Activated naive CD4-positive, alpha-beta T cell treated with anti-CD3 and anti-CD28 coated beads, Interleukin-2, amount 10 ng/mL, durations not matched to agents 7 days and 5 days (primary cell): ENCODE measurements around the gene SH3RF2.
"Not testable (repeated sequence)": the region's sequence is repeated elsewhere in the genome, so short reads cannot be mapped to it uniquely, and the experiment has no call there.

Source experiments
- CTCF ChIA-PET: fragments of 350-600 bp; sonication (Branson Sonifier 250); formaldehyde crosslinking; loops from one replicate; lab custom pipeline; 2021; ENCODE audit warnings: antibody characterized with exemption; lab: Charles Lee
- DNase-seq: peaks from one replicate; pipeline ENCODE4 v3.0.0-alpha.2; 2020
- H3K27ac Mint-ChIP-seq: one replicate; pipeline ENCODE4 v1.8.0; 2021; ENCODE audit warnings: mild to moderate bottlenecking, moderate library complexity, mixed read lengths
- H3K27me3 Mint-ChIP-seq: one replicate; pipeline ENCODE4 v1.8.0; 2021; ENCODE audit warnings: mild to moderate bottlenecking, mixed read lengths
- H3K36me3 Mint-ChIP-seq: one replicate; pipeline ENCODE4 v1.8.0; 2021; ENCODE audit warnings: mixed read lengths
- H3K4me1 Mint-ChIP-seq: one replicate; pipeline ENCODE4 v1.8.0; 2021; ENCODE audit warnings: mixed read lengths
- H3K4me3 Mint-ChIP-seq: one replicate; pipeline ENCODE4 v1.8.0; 2021; ENCODE audit warnings: mild to moderate bottlenecking, moderate library complexity, mixed read lengths
- H3K9me3 Mint-ChIP-seq: one replicate; pipeline ENCODE4 v1.8.0; 2021; ENCODE audit warnings: mixed read lengths

SH3RF2 gene

DNA sequence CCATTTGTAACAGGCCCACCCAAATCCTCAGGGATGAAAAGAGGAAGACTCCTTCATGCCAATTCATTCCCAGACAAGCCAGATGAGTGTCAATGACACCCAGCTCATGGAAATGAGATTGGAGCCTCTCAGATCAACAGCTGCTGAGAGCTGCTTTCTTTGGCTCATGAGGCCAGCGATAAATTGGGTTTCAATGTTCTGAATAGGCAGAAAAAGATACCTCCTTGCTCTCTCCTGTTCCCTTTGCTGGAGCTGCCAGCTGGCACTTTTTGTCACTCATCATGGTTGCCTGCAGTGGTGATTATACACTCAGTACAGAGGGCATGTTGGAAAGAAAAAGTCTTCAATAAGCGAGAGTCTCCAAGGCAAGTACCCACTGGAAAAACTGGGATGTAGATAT, 47.1 kb downstream of the SH3RF2 start:
- no peaks in the 10 kb centered on the region for H3K9me3 Mint-ChIP-seq
- CTCF ChIA-PET: no interaction called here
- H3K4me3 Mint-ChIP-seq: no peak overlapping the region
- H3K27me3 Mint-ChIP-seq: no peaks in the 10 kb centered on the region
- H3K4me1 Mint-ChIP-seq: no peaks in the 10 kb centered on the region
- no peak for DNase-seq
- no peak overlapping the region for H3K27ac Mint-ChIP-seq
- H3K36me3 Mint-ChIP-seq: no peaks in the 10 kb centered on the region

DNA sequence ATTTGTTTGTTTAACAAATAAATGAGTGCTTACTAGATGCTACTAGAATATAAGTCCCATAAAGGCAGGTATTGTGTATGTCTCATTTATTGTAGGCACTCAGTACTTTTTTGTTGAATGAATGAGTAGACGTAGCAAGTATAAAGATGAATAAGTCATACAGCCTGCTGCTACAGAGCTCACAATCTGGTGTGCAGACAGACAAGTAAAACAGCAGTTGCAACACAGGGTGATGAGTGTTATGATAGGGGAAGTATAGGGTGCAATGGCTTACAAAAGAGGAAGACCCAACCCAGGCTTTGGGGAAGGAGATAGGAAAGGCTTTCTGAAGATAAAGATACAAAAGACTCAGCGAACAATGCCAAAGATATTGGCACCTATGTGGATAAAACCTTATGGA, 47.7 kb downstream of the SH3RF2 start:
- no peak for DNase-seq
- H3K36me3 Mint-ChIP-seq: no peaks in the 10 kb centered on the region
- H3K9me3 Mint-ChIP-seq: no peaks in the 10 kb centered on the region
- no peaks in the 10 kb centered on the region for H3K4me1 Mint-ChIP-seq
- no peak overlapping the region for H3K27ac Mint-ChIP-seq
- H3K27me3 Mint-ChIP-seq: no peaks in the 10 kb centered on the region
- CTCF ChIA-PET: no interaction called here
- no peak overlapping the region for H3K4me3 Mint-ChIP-seq

DNA sequence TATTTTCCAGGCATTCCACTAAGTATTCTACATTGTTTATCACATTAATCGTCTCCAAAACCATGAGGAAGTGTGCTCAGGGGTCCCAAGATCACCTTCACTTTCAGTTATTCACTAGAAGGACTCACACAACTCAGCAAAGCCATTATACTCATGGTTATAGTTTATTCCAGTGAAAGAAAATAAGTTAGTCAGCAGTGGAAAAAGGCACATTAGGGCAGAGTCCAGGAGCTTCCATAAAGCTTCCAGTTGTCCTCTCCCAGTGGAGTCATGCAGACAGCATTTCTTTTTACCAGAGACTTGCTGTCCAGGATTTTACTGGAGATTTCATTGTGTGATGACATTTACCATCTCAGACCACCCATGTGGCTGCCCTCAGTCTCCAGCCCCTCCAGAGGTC, 51.5 kb downstream of the SH3RF2 start:
- Mint-ChIP-seq H3K4me3 (no peak overlapping the region), H3K36me3 (no peaks in the 10 kb centered on the region), H3K27me3 (peaks cover 3% of the 10 kb centered on the region), H3K9me3 (peaks cover 5% of the 10 kb centered on the region), H3K4me1 (no peaks in the 10 kb centered on the region), H3K27ac (no peak overlapping the region)
- DNase-seq: no peak
- CTCF ChIA-PET: no interaction called here

DNA sequence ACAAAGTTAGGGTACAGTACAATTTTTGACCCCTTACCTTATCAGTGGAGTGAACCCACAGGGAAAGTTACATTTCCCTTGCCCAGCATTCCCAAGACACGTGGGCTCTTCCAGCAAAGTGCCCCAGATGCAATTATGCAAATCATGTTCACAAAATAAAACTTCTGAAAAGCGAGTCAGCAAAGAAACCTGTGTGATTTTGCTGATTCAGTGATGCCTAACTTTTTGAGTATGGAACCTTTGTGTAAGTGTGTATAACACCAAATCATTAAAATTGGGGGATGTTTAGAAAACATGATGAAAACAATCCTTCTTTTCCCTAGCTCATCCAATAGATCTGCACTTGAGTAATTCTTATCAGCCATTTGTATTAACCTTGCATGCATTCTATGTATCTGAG, 52.6 kb downstream of the SH3RF2 start:
- peaks cover 3% of the 10 kb centered on the region for H3K27me3 Mint-ChIP-seq
- no peak overlapping the region for H3K27ac Mint-ChIP-seq
- no peaks in the 10 kb centered on the region for H3K4me1 Mint-ChIP-seq
- no peaks in the 10 kb centered on the region for H3K36me3 Mint-ChIP-seq
- H3K4me3 Mint-ChIP-seq: no peak overlapping the region
- CTCF ChIA-PET: no interaction called here
- H3K9me3 Mint-ChIP-seq: peaks cover 6% of the 10 kb centered on the region
- DNase-seq: no peak

DNA sequence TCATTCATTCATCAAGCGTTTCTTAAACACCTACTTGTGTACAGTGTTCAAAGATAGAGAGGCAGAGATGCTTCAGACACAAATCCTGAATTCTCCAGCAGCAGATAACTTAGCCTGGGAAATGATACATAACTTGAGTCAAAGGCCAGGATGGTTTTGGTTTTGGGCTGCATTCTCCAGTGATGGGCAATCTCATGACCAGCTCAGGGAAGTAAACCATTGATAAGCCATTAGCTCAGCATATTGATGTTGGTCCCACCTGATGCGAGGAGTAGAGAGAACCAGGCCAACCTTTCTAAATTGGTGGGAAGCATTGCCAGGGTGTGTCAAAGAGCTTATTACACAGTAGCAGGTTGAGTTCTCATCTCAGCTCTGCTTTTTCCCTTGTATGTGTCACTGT, 53.0 kb downstream of the SH3RF2 start:
- Mint-ChIP-seq H3K27me3 (peaks cover 3% of the 10 kb centered on the region), H3K27ac (no peak overlapping the region), H3K4me3 (no peak overlapping the region), H3K36me3 (no peaks in the 10 kb centered on the region), H3K4me1 (no peaks in the 10 kb centered on the region), H3K9me3 (peaks cover 7% of the 10 kb centered on the region)
- no peak for DNase-seq
- CTCF ChIA-PET: no interaction called here

DNA sequence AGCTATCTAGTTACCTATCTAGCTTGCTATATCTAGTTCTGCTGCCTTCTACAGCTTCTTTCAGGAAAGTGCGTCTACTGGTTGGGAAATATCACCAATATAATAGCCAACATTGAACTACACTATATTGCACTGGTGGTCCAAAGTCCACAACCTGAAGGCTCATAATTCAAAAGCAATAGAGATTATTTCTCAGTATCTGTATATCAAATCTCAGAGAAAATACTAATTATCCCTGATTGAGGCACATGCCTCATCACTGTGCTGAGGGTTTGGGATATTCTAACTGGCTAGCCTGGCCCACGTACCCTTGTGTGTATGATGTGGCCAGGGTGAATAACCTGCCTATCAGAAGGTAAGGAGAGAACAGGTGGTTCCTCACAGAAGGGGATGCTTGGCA, 53.8 kb downstream of the SH3RF2 start:
- Mint-ChIP-seq H3K4me1 (no peaks in the 10 kb centered on the region), H3K9me3 (peaks cover 7% of the 10 kb centered on the region), H3K27me3 (peaks cover 3% of the 10 kb centered on the region), H3K27ac (no peak overlapping the region), H3K36me3 (no peaks in the 10 kb centered on the region), H3K4me3 (no peak overlapping the region)
- CTCF ChIA-PET: no interaction called here
- no peak for DNase-seq

DNA sequence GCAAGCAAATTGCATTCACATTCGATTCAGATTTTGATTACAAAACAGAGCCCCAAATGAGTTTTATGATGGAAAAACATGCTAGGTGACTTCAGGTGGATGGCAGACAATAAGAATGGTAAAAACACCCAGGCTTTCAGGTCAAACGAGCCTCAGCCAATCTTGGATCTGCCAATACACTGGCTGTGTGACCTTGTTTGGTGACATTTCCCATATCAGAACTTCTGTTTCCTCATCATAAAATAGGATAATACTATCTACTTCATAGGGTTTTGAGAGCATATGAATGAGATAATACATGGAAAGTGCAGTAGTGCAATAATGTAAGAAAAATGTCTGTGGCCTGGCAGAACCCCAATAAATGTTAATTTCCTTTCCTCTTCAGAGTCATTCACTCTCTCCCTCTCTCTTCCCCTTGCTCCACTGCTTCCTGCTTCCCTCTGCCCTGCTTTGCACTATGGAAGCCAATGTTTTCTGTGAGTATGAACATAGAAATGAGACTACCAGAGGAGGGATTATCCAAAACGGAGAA, 54.7 kb downstream of the SH3RF2 start:
- Mint-ChIP-seq H3K36me3 (no peaks in the 10 kb centered on the region), H3K4me1 (no peaks in the 10 kb centered on the region), H3K9me3 (peaks cover 7% of the 10 kb centered on the region), H3K27me3 (peaks cover 3% of the 10 kb centered on the region), H3K4me3 (no peak overlapping the region), H3K27ac (no peak overlapping the region)
- no peak for DNase-seq
- CTCF ChIA-PET: no interaction called here

DNA sequence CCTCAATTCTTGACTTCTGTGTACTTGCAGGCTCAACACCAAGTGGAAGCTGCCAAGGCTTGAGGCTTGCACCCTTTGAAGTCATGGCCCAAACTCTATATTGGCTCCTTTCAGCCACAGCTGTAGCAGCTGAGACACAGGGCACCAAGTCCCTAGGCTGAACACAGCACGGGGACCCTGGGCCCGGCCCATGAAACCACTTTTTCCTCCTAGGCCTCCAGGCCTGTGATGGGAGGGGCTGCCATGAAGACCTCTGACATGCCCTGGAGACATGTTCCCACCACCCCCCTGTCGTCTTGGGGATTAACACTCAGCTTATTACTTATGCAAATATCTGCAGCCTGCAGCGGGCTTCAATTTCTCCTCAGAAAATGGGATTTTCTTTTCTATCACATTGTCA, 57.2 kb downstream of the SH3RF2 start:
- H3K36me3 Mint-ChIP-seq, DNase-seq, CTCF ChIA-PET, H3K27me3 Mint-ChIP-seq, H3K4me1 Mint-ChIP-seq, H3K4me3 Mint-ChIP-seq, H3K27ac Mint-ChIP-seq, H3K9me3 Mint-ChIP-seq: not testable (repeated sequence)

DNA sequence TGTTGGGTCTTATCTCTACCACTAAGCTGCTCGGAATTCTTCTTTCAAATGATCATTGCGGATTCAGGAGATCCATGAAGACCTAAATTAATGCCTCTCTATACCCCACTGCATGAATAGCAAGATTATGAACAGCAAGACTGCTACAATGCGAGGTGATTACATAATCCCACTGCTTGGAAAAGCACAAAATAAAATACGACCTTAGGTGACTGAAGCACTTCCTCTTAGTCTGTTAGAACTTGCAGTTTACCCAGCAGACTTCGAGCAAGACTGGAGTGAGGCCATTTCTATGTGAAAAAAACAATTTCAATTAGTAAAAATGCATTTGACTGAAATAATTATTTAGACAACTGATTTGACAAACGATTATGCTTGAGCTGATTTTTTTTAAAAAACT, 59.8 kb downstream of the SH3RF2 start:
- H3K4me3 Mint-ChIP-seq: no peak overlapping the region
- H3K4me1 Mint-ChIP-seq: no peaks in the 10 kb centered on the region
- H3K9me3 Mint-ChIP-seq: peaks cover 7% of the 10 kb centered on the region
- CTCF ChIA-PET: no interaction called here
- H3K36me3 Mint-ChIP-seq: no peaks in the 10 kb centered on the region
- DNase-seq: no peak
- no peak overlapping the region for H3K27ac Mint-ChIP-seq
- peaks cover 3% of the 10 kb centered on the region for H3K27me3 Mint-ChIP-seq

DNA sequence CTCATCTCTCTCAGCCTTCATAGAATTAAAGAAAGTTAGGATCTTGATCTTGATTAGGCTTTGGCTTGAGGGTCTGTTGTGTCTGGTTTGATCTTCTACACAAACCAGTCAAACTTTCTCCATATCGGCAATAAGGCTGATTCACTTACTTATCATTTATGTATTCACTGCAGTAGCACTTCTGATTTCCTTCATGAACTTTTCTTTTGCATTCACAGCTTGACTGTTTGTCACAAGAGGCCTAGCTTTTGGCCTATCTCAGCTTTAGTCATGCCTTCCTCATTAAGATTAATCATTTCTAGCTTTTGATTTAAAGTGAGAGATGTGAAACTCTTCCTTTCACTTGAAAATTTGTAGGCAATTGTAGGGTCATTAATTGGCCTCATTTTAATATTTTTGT, 62.8 kb downstream of the SH3RF2 start:
- Mint-ChIP-seq H3K36me3 (no peaks in the 10 kb centered on the region), H3K27me3 (no peaks in the 10 kb centered on the region), H3K4me3 (no peak overlapping the region), H3K9me3 (no peaks in the 10 kb centered on the region), H3K27ac (no peak overlapping the region), H3K4me1 (no peaks in the 10 kb centered on the region)
- DNase-seq: no peak
- CTCF ChIA-PET: no interaction called here

DNA sequence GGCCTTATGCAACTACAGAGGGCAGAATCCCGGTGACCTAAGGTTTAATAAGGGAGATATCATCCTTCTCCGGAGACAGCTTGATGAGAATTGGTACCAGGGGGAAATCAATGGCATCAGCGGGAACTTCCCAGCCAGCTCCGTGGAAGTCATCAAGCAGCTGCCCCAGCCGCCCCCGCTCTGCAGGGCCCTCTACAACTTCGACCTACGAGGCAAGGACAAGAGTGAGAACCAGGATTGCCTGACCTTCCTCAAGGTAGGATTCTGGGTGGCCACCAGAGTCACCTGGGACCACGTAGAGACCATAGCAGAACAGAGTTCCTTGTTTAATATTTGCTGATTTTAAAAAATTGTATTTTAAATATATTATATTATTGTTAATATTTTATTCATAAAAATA, 63.7 kb downstream of the SH3RF2 start:
- no peaks in the 10 kb centered on the region for H3K36me3 Mint-ChIP-seq
- no peak overlapping the region for H3K27ac Mint-ChIP-seq
- no peak for DNase-seq
- H3K9me3 Mint-ChIP-seq: no peaks in the 10 kb centered on the region
- no peaks in the 10 kb centered on the region for H3K4me1 Mint-ChIP-seq
- H3K4me3 Mint-ChIP-seq: no peak overlapping the region
- no peaks in the 10 kb centered on the region for H3K27me3 Mint-ChIP-seq
- CTCF ChIA-PET: no interaction called here

DNA sequence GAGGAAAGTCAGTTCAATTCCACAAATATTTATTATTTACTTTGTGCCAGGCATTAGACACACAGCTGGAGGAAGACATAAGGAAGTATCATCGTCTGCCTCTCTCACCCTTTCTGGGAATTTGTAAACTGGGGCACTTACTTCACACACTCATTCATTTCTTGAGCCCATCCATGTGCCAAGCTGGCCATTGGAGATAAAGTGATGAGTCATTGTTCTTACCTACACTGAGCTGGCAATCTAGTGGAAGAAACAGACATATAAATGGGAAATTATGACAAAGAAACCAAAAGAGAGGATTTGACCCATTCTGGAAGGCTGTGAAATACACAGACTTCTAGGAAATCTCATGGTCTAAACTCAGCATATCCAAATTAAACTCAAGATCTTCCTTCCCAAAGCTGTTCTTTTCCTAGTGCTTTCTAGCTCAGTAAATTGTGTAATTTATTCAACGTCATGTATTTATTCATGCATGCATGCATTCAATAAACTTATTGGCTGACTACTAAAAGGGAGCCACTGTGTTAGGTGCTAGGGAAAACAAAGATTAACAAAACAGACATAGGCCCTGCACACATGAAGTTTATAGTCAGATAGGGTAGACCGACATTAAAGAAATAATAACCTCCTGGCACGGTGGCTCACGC, 65.3 kb downstream of the SH3RF2 start:
- H3K9me3 Mint-ChIP-seq: no peaks in the 10 kb centered on the region
- CTCF ChIA-PET: no interaction called here
- H3K36me3 Mint-ChIP-seq: no peaks in the 10 kb centered on the region
- DNase-seq: no peak
- no peaks in the 10 kb centered on the region for H3K4me1 Mint-ChIP-seq
- no peak overlapping the region for H3K4me3 Mint-ChIP-seq
- H3K27me3 Mint-ChIP-seq: no peaks in the 10 kb centered on the region
- no peak overlapping the region for H3K27ac Mint-ChIP-seq

DNA sequence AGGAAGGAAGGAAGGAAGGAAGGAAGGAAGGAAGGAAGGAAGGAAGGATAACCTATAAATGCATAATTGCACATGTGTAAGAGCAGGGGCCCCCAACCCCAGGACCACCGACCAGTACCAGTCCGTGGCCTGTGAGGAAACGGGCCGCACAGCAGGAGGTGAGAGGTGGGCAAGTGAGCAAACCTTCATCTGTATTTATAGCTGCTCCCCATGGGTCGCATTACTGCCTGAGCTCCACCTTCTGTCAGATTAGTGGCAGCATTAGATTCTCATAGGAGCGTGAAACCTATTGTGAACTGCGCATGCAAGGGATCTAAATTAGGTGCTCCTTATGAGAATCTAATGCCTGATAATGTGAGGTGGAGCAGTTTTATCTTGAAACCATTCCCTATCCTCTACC, 66.1 kb downstream of the SH3RF2 start:
- H3K27me3 Mint-ChIP-seq: no peaks in the 10 kb centered on the region
- CTCF ChIA-PET: no interaction called here

DNA sequence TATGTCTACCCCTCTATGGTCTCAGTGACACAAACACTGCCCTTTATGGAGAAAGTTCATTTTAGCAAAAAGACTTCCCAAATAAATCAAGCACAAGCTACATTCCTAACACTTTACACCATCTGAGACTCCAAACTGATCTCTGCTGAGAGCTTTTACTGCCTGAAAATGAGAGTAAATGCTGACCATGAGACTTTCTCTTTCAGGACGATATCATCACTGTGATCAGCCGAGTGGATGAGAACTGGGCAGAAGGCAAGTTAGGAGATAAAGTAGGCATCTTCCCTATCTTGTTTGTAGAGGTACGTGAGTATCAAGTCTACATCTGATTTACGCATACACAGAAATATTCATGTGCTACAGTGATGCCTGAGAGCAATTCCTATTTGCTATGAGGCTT, 67.5 kb downstream of the SH3RF2 start:
- CTCF ChIA-PET: no interaction called here
- H3K4me3 Mint-ChIP-seq: no peak overlapping the region
- H3K4me1 Mint-ChIP-seq: no peaks in the 10 kb centered on the region
- H3K36me3 Mint-ChIP-seq: no peaks in the 10 kb centered on the region
- no peaks in the 10 kb centered on the region for H3K27me3 Mint-ChIP-seq
- DNase-seq: no peak
- H3K27ac Mint-ChIP-seq: no peak overlapping the region
- no peaks in the 10 kb centered on the region for H3K9me3 Mint-ChIP-seq

More for the DNA sequence above, 66.1 kb downstream of the SH3RF2 start:
- H3K9me3 Mint-ChIP-seq: no peaks in the 10 kb centered on the region
- no peak for DNase-seq
- H3K4me3 Mint-ChIP-seq: no peak overlapping the region
- H3K27ac Mint-ChIP-seq: no peak overlapping the region
- H3K4me1 Mint-ChIP-seq: no peaks in the 10 kb centered on the region
- no peaks in the 10 kb centered on the region for H3K36me3 Mint-ChIP-seq

DNA sequence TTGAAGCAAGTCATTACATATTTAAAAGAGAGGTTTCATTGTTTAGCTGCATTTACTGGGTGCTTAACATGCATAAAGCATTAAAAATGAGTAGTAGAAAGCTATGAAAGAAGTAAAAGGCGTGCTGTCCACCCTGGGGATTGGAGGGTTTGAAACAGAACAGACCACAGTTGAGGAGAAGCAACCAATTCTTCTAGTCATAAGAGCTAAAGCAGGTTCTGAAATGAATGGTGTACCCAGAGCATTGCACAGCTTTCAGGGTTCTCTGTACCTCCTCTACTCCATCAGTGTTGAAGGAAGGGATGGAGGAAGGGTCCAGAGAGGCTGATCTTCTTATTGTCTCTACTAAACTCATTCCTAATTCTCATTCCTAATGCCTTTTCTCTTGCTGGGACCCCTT, 68.9 kb downstream of the SH3RF2 start:
- Mint-ChIP-seq H3K27me3 (no peaks in the 10 kb centered on the region), H3K4me3 (no peak overlapping the region), H3K36me3 (no peaks in the 10 kb centered on the region), H3K4me1 (no peaks in the 10 kb centered on the region), H3K9me3 (no peaks in the 10 kb centered on the region), H3K27ac (no peak overlapping the region)
- no peak for DNase-seq
- CTCF ChIA-PET: no interaction called here

DNA sequence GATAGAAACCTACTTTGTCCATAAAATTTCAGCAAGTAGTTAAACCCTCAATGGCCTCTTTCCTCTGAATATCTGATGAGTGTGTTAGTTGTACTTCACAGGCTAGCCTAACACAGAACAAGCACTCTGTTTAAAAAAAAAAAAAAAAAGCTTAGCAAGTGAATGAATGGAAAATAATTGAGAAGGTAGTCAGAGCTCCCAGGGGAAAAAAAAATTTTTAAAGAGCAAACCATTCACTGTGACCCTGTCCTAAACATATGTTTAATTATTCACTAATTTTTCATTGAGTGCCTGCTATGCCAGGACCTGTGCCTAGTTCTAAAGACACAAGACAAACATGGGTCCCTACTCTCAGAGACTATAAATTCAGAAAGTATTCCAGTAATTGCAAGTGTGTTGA, 69.3 kb downstream of the SH3RF2 start:
- no peaks in the 10 kb centered on the region for H3K4me1 Mint-ChIP-seq
- no peak for DNase-seq
- H3K36me3 Mint-ChIP-seq: no peaks in the 10 kb centered on the region
- H3K9me3 Mint-ChIP-seq: no peaks in the 10 kb centered on the region
- H3K27me3 Mint-ChIP-seq: no peaks in the 10 kb centered on the region
- H3K4me3 Mint-ChIP-seq: no peak overlapping the region
- H3K27ac Mint-ChIP-seq: no peak overlapping the region
- CTCF ChIA-PET: no interaction called here
